Transverse colon (tissue), 4 donors: Measurements from ENCODE around the gene RIPOR3. TPM values are rescaled to one million over a fixed set of nuclear protein-coding genes. Genes with fewer than 3 reads are reported as not detected.

Source experiments
- DNase-seq: peaks from one replicate; pipeline ENCODE4 v3.0.0-alpha.2; 2019
- H3K27ac ChIP-seq, 4 donors: fragments of 200-600 bp; sonication (generic); 2 replicates each; pipeline ENCODE4 v1.5.1; 2016 to 2018; ENCODE audit warnings: inconsistent platforms in 4 of 4
- H3K27me3 ChIP-seq: fragments of 200-600 bp; sonication (generic); 2 replicates; pipeline ENCODE4 v1.5.1; 2017; ENCODE audit warnings: inconsistent platforms
- H3K36me3 ChIP-seq, 4 donors: fragments of 200-600 bp; sonication (generic); 2 replicates each; pipeline ENCODE4 v1.5.1; 2017 to 2019; ENCODE audit warnings: inconsistent platforms in 4 of 4
- H3K4me1 ChIP-seq, 4 donors: fragments of 200-600 bp; sonication (generic); 2 replicates each; pipeline ENCODE4 v1.5.1; 2017 to 2020; ENCODE audit warnings: inconsistent platforms in 4 of 4
- H3K4me3 ChIP-seq, 4 donors: fragments of 200-600 bp; sonication (generic); 1 replicate in 1 of 4; 2 replicates in 3 of 4; pipeline versions ENCODE4 v1.5.1 to v1.6.1; 2017 to 2019; ENCODE audit warnings: inconsistent platforms in 4 of 4
- H3K9me3 ChIP-seq, 2 donors: fragments of 200-600 bp; sonication (generic); 2 replicates each; pipeline ENCODE4 v1.5.1; 2017 to 2019; ENCODE audit warnings: inconsistent platforms in 2 of 2
- CTCF ChIP-seq, 5 experiments: fragments of 200-600 bp in 3 of 5; fragments of 450-650 bp in 2 of 5; sonication (generic) in 3 of 5; IDR thresholded peaks; 1 replicate in 2 of 5; 2 replicates in 3 of 5; pipeline ENCODE4 v1.5.1; 2016 to 2017; ENCODE audit warnings: antibody characterized with exemption in 5 of 5, inconsistent platforms in 3 of 5, mild to moderate bottlenecking in 2 of 5, moderate library complexity in 1 of 5
- EP300 ChIP-seq: sonication (generic); formaldehyde crosslinking; IDR thresholded peaks from one replicate; pipeline ENCODE4 v1.6.1; 2017; ENCODE audit warnings: antibody characterized with exemption, low read depth
- POLR2A ChIP-seq: fragments of 450-650 bp; IDR thresholded peaks from one replicate; pipeline ENCODE4 v1.6.1; 2016; ENCODE audit warnings: antibody characterized with exemption, mild to moderate bottlenecking, moderate library complexity
- POLR2AphosphoS5 ChIP-seq, 3 donors: sonication (generic); formaldehyde crosslinking; IDR thresholded peaks; one replicate each; pipeline ENCODE4 v1.6.1; 2016; ENCODE audit warnings: antibody characterized with exemption in 3 of 3
- WGBS, 2 donors: methylation state at CpG; one replicate each; pipeline ENCODE4 v1.1.5; 2018; ENCODE audit warnings: low coverage in 1 of 2; 5-methylcytosine and 5-hydroxymethylcytosine counted together
- in situ Hi-C, 4 donors: fragments of 200-750 bp; cut with MboI; loops; one replicate each; pipeline versions ENCODE4 v1.15.0 to v1.15.1; 2017; ENCODE audit warnings: low sequenced_read_pairs in 3 of 4, low pct_ligation_motif_present in 1 of 4, low pct_unique_long_range_greater_than_20kb in 1 of 4
- intact Hi-C: fragments of 100-400 bp; cut with DNase I; formaldehyde crosslinking; loops from one replicate; pipeline ENCODE4 v1.15.1; 2023; ENCODE audit warnings: low total_unique reads
- total RNA-seq, 4 donors: library from RNA; depleted of rRNA; stranded (reverse); fragments of >200 nt; gene quantifications; one replicate each; pipeline ENCODE4 v1.1.0, GENCODE V29; 2016

The RIPOR3 gene
- total RNA-seq, 4 donors from 2014 or later: 4.6 to 15.7 (median 8.7) TPM

GRCh38 chr20:50723672-50724071 is 32.3 kb upstream of the RIPOR3 start:
- Histone ChIP-seq H3K27me3 (no peaks in the 10 kb centered on the region), H3K36me3 (no peaks in the 10 kb centered on the region), H3K4me1 (peaks cover 0 to 14% (median 4%) of the 10 kb centered on the region in 4 donors), H3K4me3 (no peak overlapping the region), H3K9me3 (no peaks in the 10 kb centered on the region), H3K27ac (no peak overlapping the region)
- in situ Hi-C loops (no loop called here), intact Hi-C loops (no loop called here)
- no peak for DNase-seq
- no peak for TF ChIP-seq POLR2A
- no peak for TF ChIP-seq CTCF (IDR thresholded peaks at IDR 0.05)
- no peak for TF ChIP-seq POLR2AphosphoS5 (IDR thresholded peaks at IDR 0.05)
- TF ChIP-seq EP300: no peak
- 66 to 81% methylated on average over 2 to 9 of the region's 9 CpGs for WGBS, 2 donors

- TF ChIP-seq CTCF (IDR thresholded peaks at IDR 0.05) (no peak), POLR2AphosphoS5 (IDR thresholded peaks at IDR 0.05) (no peak), POLR2A (no peak), EP300 (no peak)
- in situ Hi-C loops (no loop called here), intact Hi-C loops (no loop called here)
- H3K27me3 ChIP-seq: no peaks in the 10 kb centered on the region
- WGBS, 2 donors: 90 to 92% methylated on average over 3 to 10 of the region's 10 CpGs
- no peak overlapping the region for H3K27ac ChIP-seq
- no peak for DNase-seq
- no peak overlapping the region for H3K4me3 ChIP-seq
- no peaks in the 10 kb centered on the region for H3K36me3 ChIP-seq
- H3K9me3 ChIP-seq: no peaks in the 10 kb centered on the region
- H3K4me1 ChIP-seq: peaks cover 0 to 9% (median 4%) of the 10 kb centered on the region in 4 donors
These were observed 31.2 kb upstream of the RIPOR3 start for GRCh38 chr20:50722424-50723155.

GRCh38 chr20:50721881-50722281 is 30.5 kb upstream of the RIPOR3 start:
- H3K4me3 ChIP-seq: no peak overlapping the region
- H3K9me3 ChIP-seq: no peaks in the 10 kb centered on the region
- H3K27me3 ChIP-seq: no peaks in the 10 kb centered on the region
- WGBS, 2 donors: 88% methylated on average over 9 of the region's 9 CpGs; no CpG with 5 or more reads in 1 of the 2 donors
- no peak for TF ChIP-seq POLR2A
- peak in 1 of 3 donors; percentile 27 for TF ChIP-seq POLR2AphosphoS5 (IDR thresholded peaks at IDR 0.05)
- no peak for TF ChIP-seq CTCF (IDR thresholded peaks at IDR 0.05)
- TF ChIP-seq EP300: peak; percentile 20
- H3K4me1 ChIP-seq: peaks cover 0 to 9% (median 4%) of the 10 kb centered on the region in 4 donors
- no peaks in the 10 kb centered on the region for H3K36me3 ChIP-seq
- H3K27ac ChIP-seq: no peak overlapping the region
- intact Hi-C loops: no loop called here
- in situ Hi-C loops: no loop called here
- DNase-seq: no peak

- in situ Hi-C loops: no loop called here
- Histone ChIP-seq H3K36me3 (no peaks in the 10 kb centered on the region), H3K4me3 (no peak overlapping the region), H3K27me3 (no peaks in the 10 kb centered on the region), H3K27ac (no peak overlapping the region), H3K4me1 (peaks cover 0 to 7% (median 3%) of the 10 kb centered on the region in 4 donors), H3K9me3 (no peaks in the 10 kb centered on the region)
- TF ChIP-seq EP300: no peak
- no peak for TF ChIP-seq POLR2A
- TF ChIP-seq POLR2AphosphoS5 (IDR thresholded peaks at IDR 0.05): no peak
- TF ChIP-seq CTCF (IDR thresholded peaks at IDR 0.05): no peak
- DNase-seq: no peak
- intact Hi-C loops: no loop called here
These were observed 29.2 kb upstream of the RIPOR3 start for GRCh38 chr20:50720582-50720981.
